ENCODE data around the gene SF3B2. TPM values are rescaled to one million over a fixed set of nuclear protein-coding genes. Genes with fewer than 3 reads are reported as not detected.
"Not testable (repeated sequence)": the region's sequence is repeated elsewhere in the genome, so short reads cannot be mapped to it uniquely, and the experiment has no call there.

SF3B2 gene
- total RNA-seq, 1 donor from 2014 or later, result 162 TPM

- no peak for DNase-seq (ENCODE audit: extremely low read depth, low read depth, low spot score)
Measured at GRCh38 chr11:66106786-66107599, 54.8 kb downstream of the SF3B2 start.

DNA sequence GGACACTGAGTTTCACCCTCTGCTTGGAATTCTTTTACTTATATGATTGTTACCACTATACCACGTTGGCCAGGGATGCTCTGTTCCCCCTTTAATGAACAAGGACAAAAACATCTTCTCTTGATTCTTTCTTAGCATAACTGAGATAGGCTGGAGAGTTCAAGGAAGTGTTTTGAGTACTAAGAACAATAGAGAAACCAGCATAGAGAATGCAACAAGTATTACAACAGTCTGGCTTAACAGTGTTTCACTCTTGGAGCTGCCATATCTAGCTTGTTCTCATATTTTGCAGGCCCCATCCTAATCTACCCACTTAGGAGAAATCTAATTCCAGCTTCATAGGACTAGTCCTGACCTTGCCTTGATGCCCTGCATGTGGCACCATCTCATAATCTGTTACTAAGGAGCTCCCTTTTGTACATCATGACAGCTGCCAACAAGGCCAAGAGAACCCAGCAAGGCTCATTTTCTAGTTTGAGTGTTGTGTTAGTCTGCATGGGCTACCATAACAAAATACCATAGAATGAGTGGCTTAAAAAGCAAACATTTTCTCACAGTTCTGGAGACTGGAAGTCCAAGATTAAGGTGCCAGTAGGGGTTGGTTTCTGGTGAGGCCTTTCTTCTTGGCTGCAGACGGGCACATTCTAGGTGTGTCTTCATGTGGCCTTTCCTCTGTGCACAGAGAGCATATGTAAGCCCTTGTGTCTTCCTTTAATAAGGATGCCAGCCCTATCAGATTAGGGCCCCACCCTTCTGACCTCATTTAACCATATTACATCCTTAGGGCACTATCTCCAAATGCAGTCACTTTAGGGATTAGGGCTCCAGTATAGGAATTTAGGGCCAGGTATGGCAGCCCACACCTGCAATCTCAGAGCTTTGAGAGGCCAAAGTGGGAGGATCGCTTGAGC, 55.7 kb downstream of the SF3B2 start:
- DNase-seq (ENCODE audit: extremely low read depth, low read depth, low spot score), result no peak

- DNase-seq (ENCODE audit: extremely low read depth, low read depth, low spot score), result no peak
Measured at GRCh38 chr11:66109294-66109693, 57.1 kb downstream of the SF3B2 start.

- DNase-seq (ENCODE audit: extremely low read depth, low read depth, low spot score), result no peak
Measured at GRCh38 chr11:66111158-66111557, 59.0 kb downstream of the SF3B2 start.

DNA sequence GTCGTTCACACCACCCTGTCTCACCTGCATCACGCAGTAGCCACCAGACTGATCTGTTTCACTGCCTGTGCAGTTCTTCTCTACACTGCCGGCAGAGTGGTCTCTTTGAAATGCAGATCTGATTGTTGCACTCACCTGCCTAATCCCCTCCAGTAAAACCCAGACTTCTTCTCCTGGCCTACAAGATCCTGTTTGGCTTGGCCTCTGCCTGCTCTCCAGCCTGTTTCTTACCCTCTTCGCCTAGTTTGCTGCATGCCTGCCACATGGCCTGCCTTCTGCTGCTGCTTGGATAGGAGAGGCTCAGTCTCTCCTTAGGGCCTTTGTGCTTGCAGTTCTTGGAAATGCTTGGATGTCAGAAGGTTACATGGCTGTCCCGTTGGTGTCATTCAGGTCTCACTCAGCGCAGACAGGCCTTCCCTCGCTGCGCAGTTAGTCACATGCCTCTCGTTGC, 59.9 kb downstream of the SF3B2 start:
- no peak for DNase-seq (ENCODE audit: extremely low read depth, low read depth, low spot score)

GRCh38 chr11:66112601-66113499, 60.7 kb downstream of the SF3B2 start:
- no peak for DNase-seq (ENCODE audit: extremely low read depth, low read depth, low spot score)

DNA sequence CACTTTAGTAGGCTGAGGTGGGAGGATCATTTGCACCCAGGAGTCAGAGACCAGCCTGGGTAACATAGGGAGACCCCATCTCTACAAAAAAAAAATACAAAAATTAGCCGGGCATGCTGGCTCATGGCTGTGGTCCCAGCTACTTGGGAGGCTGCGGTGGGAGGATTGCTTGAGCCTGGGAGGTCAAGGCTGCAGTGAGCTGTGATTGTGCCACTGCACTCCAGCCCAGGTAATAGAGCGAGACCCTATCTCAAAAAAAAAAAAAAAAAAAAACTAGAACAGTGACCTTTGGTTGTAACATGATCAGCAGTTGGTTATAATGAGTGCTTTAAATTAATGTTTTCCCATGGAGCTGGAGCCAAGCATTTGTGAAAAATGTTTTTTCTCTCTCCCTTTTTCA, 62.8 kb downstream of the SF3B2 start:
- DNase-seq (ENCODE audit: extremely low read depth, low read depth, low spot score), result not testable (repeated sequence)

GRCh38 chr11:66115638-66116301, 63.6 kb downstream of the SF3B2 start:
- no peak for DNase-seq (ENCODE audit: extremely low read depth, low read depth, low spot score)

- DNase-seq (ENCODE audit: extremely low read depth, low read depth, low spot score), result no peak
Measured at GRCh38 chr11:66116576-66117361, 64.6 kb downstream of the SF3B2 start.

- no peak for DNase-seq (ENCODE audit: extremely low read depth, low read depth, low spot score)
Measured at GRCh38 chr11:66118847-66119246, 66.7 kb downstream of the SF3B2 start.

Other genes starting within 250 kb of the SF3B2 start
- 0.63 TPM in 1 of 2 replicates, not detected in the other for gene SNX32, start 218.4 kb upstream of the SF3B2 start, total RNA-seq
- 2,090 and 2,212 TPM in 2 replicates for gene CFL1, start 194.2 kb upstream of the SF3B2 start, total RNA-seq
- 50.4 and 63.4 TPM in 2 replicates for gene MUS81, start 191.9 kb upstream of the SF3B2 start, total RNA-seq
- 81.9 TPM in 2 replicates for gene EFEMP2, start 179.6 kb upstream of the SF3B2 start, total RNA-seq
- gene CTSW, start 172.5 kb upstream of the SF3B2 start, total RNA-seq, result 0.35 TPM in 1 of 2 replicates, not detected in the other
- gene FIBP, start 163.9 kb upstream of the SF3B2 start, total RNA-seq, result 131 and 158 TPM in 2 replicates
- gene CCDC85B, start 161.7 kb upstream of the SF3B2 start, total RNA-seq, result 201 and 204 TPM in 2 replicates
- gene FOSL1, start 152.0 kb upstream of the SF3B2 start, total RNA-seq, result 71.4 and 97.8 TPM in 2 replicates
- gene C11orf68, start 133.3 kb upstream of the SF3B2 start, total RNA-seq, result 19.6 and 30.0 TPM in 2 replicates
- gene DRAP1, start 132.9 kb upstream of the SF3B2 start, total RNA-seq, result 144 and 185 TPM in 2 replicates
- gene TSGA10IP, start 106.9 kb upstream of the SF3B2 start, total RNA-seq, result not detected in 2 replicates
- gene SART1, start 90.6 kb upstream of the SF3B2 start, total RNA-seq, result 34.8 and 60.1 TPM in 2 replicates
- 27.1 and 42.8 TPM in 2 replicates for gene EIF1AD, start 50.2 kb upstream of the SF3B2 start, total RNA-seq
- 55.3 and 90.4 TPM in 2 replicates for gene BANF1, start 49.9 kb upstream of the SF3B2 start, total RNA-seq
- 0.29 and 0.82 TPM in 2 replicates for gene CST6, start 40.4 kb upstream of the SF3B2 start, total RNA-seq
- gene CATSPER1, start 25.9 kb upstream of the SF3B2 start, total RNA-seq, result 0.82 TPM in 1 of 2 replicates, not detected in the other
- 0.23 TPM in 1 of 2 replicates, not detected in the other for gene GAL3ST3, start 3.2 kb upstream of the SF3B2 start, total RNA-seq
- gene PACS1, start 17.9 kb downstream of the SF3B2 start, total RNA-seq, result 40.0 and 74.4 TPM in 2 replicates
- gene KLC2, start 205.3 kb downstream of the SF3B2 start, total RNA-seq, result 20.7 and 35.5 TPM in 2 replicates
- gene RAB1B, start 216.3 kb downstream of the SF3B2 start, total RNA-seq, result 179 and 180 TPM in 2 replicates
- 0.15 TPM in 1 of 2 replicates, not detected in the other for gene CNIH2, start 225.8 kb downstream of the SF3B2 start, total RNA-seq
- 120 and 142 TPM in 2 replicates for gene YIF1A, start 236.8 kb downstream of the SF3B2 start, total RNA-seq
- gene TMEM151A, start 239.5 kb downstream of the SF3B2 start, total RNA-seq, result 0.05 and 0.58 TPM in 2 replicates

Measured in glomerular endothelial cell (primary cell).